Breast epithelium (tissue), 4 donors: ENCODE data around the gene CCDC146. TPM values are rescaled to one million over a fixed set of nuclear protein-coding genes. Genes with fewer than 3 reads are reported as not detected.

ENCODE experiments used
- DNase-seq, 2 donors: peaks; one replicate each; pipeline ENCODE4 v3.0.0-alpha.2; 2019; ENCODE audit warnings: low spot score in 2 of 2
- H3K27ac ChIP-seq, 2 donors: fragments of 200-600 bp; sonication (generic) in 1 of 2; one replicate each; pipeline ENCODE4 v1.5.1; 2016 to 2019; ENCODE audit warnings: mild to moderate bottlenecking in 1 of 2
- H3K27me3 ChIP-seq, 2 donors: fragments of 200-600 bp; sonication (generic) in 1 of 2; one replicate each; pipeline versions ENCODE4 v1.5.1 to v1.6.0; 2017 to 2019; ENCODE audit warnings: control low read depth in 1 of 2, mild to moderate bottlenecking in 1 of 2
- H3K36me3 ChIP-seq: fragments of 200-600 bp; one replicate; pipeline ENCODE4 v1.5.1; 2019
- H3K4me1 ChIP-seq, 2 donors: fragments of 200-600 bp; sonication (generic); one replicate each; pipeline ENCODE4 v1.5.1; 2016 to 2019; ENCODE audit warnings: control low read depth in 1 of 2
- H3K4me3 ChIP-seq, 3 donors: fragments of 200-600 bp; sonication (generic); 1 replicate in 2 of 3; 2 replicates in 1 of 3; pipeline ENCODE4 v1.5.1; 2016 to 2019; ENCODE audit warnings: mild to moderate bottlenecking in 3 of 3, moderate library complexity in 2 of 3
- H3K9me3 ChIP-seq, 2 donors: fragments of 200-600 bp; sonication (generic) in 1 of 2; one replicate each; pipeline ENCODE4 v1.5.1; 2016 to 2019; ENCODE audit warnings: control low read depth in 1 of 2
- POLR2A ChIP-seq: fragments of 450-650 bp; IDR thresholded peaks from one replicate; pipeline ENCODE4 v1.6.1; 2016; ENCODE audit warnings: antibody characterized with exemption, mild to moderate bottlenecking, moderate library complexity
- POLR2AphosphoS5 ChIP-seq, 3 donors: sonication (generic); formaldehyde crosslinking; IDR thresholded peaks; one replicate each; pipeline ENCODE4 v1.6.1; 2017; ENCODE audit warnings: antibody characterized with exemption in 3 of 3
- intact Hi-C: fragments of 100-400 bp; cut with DNase I; formaldehyde crosslinking; loops from one replicate; pipeline ENCODE4 v1.15.1; 2023; ENCODE audit warnings: low total_unique reads
- total RNA-seq, 3 donors: library from RNA; depleted of rRNA; stranded (reverse); fragments of >200 nt; gene quantifications; one replicate each; pipeline ENCODE4 v1.1.0, GENCODE V29; 2016
- TF ChIP-seq, protein P1 (sequence below), 3 donors: fragments of 450-650 bp; IDR thresholded peaks; one replicate each; pipeline ENCODE4 v1.5.1; 2016 to 2017; ENCODE audit warnings: antibody characterized with exemption in 3 of 3, mild to moderate bottlenecking in 3 of 3, moderate library complexity in 3 of 3

CCDC146 gene
- total RNA-seq, 3 donors from 2014 or later = 11.5 to 17.7 (median 15.5) TPM

- no peaks in the 10 kb centered on the region for H3K4me1 ChIP-seq
- no peak overlapping the region for H3K4me3 ChIP-seq
- no peak for DNase-seq
- intact Hi-C loops = no loop called here
- no peak overlapping the region for H3K27ac ChIP-seq
- no peaks in the 10 kb centered on the region for H3K9me3 ChIP-seq
- TF ChIP-seq POLR2AphosphoS5 (IDR thresholded peaks at IDR 0.05) = no peak
- no peak for TF ChIP-seq POLR2A
- TF ChIP-seq, protein P1, sequence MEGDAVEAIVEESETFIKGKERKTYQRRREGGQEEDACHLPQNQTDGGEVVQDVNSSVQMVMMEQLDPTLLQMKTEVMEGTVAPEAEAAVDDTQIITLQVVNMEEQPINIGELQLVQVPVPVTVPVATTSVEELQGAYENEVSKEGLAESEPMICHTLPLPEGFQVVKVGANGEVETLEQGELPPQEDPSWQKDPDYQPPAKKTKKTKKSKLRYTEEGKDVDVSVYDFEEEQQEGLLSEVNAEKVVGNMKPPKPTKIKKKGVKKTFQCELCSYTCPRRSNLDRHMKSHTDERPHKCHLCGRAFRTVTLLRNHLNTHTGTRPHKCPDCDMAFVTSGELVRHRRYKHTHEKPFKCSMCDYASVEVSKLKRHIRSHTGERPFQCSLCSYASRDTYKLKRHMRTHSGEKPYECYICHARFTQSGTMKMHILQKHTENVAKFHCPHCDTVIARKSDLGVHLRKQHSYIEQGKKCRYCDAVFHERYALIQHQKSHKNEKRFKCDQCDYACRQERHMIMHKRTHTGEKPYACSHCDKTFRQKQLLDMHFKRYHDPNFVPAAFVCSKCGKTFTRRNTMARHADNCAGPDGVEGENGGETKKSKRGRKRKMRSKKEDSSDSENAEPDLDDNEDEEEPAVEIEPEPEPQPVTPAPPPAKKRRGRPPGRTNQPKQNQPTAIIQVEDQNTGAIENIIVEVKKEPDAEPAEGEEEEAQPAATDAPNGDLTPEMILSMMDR (IDR thresholded peaks at IDR 0.05) = no peak
- no peaks in the 10 kb centered on the region for H3K36me3 ChIP-seq
- no peaks in the 10 kb centered on the region for H3K27me3 ChIP-seq
Measured at GRCh38 chr7:77181734-77182133, 59.3 kb downstream of the CCDC146 start.

- no peaks in the 10 kb centered on the region for H3K36me3 ChIP-seq
- no peaks in the 10 kb centered on the region for H3K27me3 ChIP-seq
- TF ChIP-seq POLR2AphosphoS5 (IDR thresholded peaks at IDR 0.05) = no peak
- TF ChIP-seq, protein P1 (IDR thresholded peaks at IDR 0.05) = no peak
- TF ChIP-seq POLR2A = no peak
- intact Hi-C loops = no loop called here
- no peak overlapping the region for H3K27ac ChIP-seq
- H3K4me1 ChIP-seq = no peaks in the 10 kb centered on the region
- no peak for DNase-seq
- H3K4me3 ChIP-seq = no peak overlapping the region
- no peaks in the 10 kb centered on the region for H3K9me3 ChIP-seq
Measured at GRCh38 chr7:77182261-77182660, 59.8 kb downstream of the CCDC146 start.

GRCh38 chr7:77184463-77184862 lies 62.0 kb downstream of the CCDC146 start:
- H3K9me3 ChIP-seq = no peaks in the 10 kb centered on the region
- H3K4me3 ChIP-seq = no peak overlapping the region
- TF ChIP-seq POLR2A (no peak), POLR2AphosphoS5 (IDR thresholded peaks at IDR 0.05) (no peak)
- TF ChIP-seq, protein P1 (IDR thresholded peaks at IDR 0.05) = no peak
- H3K36me3 ChIP-seq = no peaks in the 10 kb centered on the region
- DNase-seq = no peak
- intact Hi-C loops = no loop called here
- H3K4me1 ChIP-seq = no peaks in the 10 kb centered on the region
- no peak overlapping the region for H3K27ac ChIP-seq
- H3K27me3 ChIP-seq = no peaks in the 10 kb centered on the region

- TF ChIP-seq, protein P1 (IDR thresholded peaks at IDR 0.05) = no peak
- TF ChIP-seq POLR2A (no peak), POLR2AphosphoS5 (IDR thresholded peaks at IDR 0.05) (no peak)
- Histone ChIP-seq H3K27me3 (no peaks in the 10 kb centered on the region), H3K27ac (no peak overlapping the region), H3K9me3 (no peaks in the 10 kb centered on the region), H3K4me1 (no peaks in the 10 kb centered on the region), H3K4me3 (no peak overlapping the region), H3K36me3 (no peaks in the 10 kb centered on the region)
- DNase-seq = no peak
- intact Hi-C loops = no loop called here
Measured at GRCh38 chr7:77184990-77185389, 62.6 kb downstream of the CCDC146 start.

GRCh38 chr7:77185866-77186265 lies 63.5 kb downstream of the CCDC146 start:
- H3K4me3 ChIP-seq = no peak overlapping the region

More at GRCh38 chr7:77185866-77186265, 63.5 kb downstream of the CCDC146 start:
- intact Hi-C loops = no loop called here
- H3K4me1 ChIP-seq = no peaks in the 10 kb centered on the region
- no peak overlapping the region for H3K27ac ChIP-seq
- H3K27me3 ChIP-seq = no peaks in the 10 kb centered on the region
- TF ChIP-seq, protein P1 (IDR thresholded peaks at IDR 0.05) = no peak
- no peak for TF ChIP-seq POLR2A
- TF ChIP-seq POLR2AphosphoS5 (IDR thresholded peaks at IDR 0.05) = no peak
- DNase-seq = no peak
- no peaks in the 10 kb centered on the region for H3K9me3 ChIP-seq
- H3K36me3 ChIP-seq = no peaks in the 10 kb centered on the region
